CD14-positive monocyte (primary cell): ENCODE data around the gene ARSB. TPM values are rescaled to one million over a fixed set of nuclear protein-coding genes. Genes with fewer than 3 reads are reported as not detected.

ENCODE experiments used
- DNase-seq, 3 donors: peaks; one replicate each; pipeline ENCODE4 v3.0.0-alpha.2; 2011 to 2022
- H2AFZ ChIP-seq: 2 replicates; pipeline ENCODE4 v1.6.0; 2012; ENCODE audit warnings: mild to moderate bottlenecking, low read depth, low read length, inconsistent platforms; ENCODE audit not compliant: insufficient read depth, poor library complexity, severe bottlenecking
- H3K27ac ChIP-seq, 2 donors: 1 replicate in 1 of 2; 2 replicates in 1 of 2; pipeline ENCODE4 v1.5.1; 2012 to 2013; ENCODE audit warnings: low read length in 2 of 2, control low read depth in 1 of 2, inconsistent platforms in 1 of 2, low read depth in 1 of 2, mild to moderate bottlenecking in 1 of 2
- H3K27me3 ChIP-seq, 2 donors: one replicate each; pipeline versions ENCODE4 v1.6.0 to v1.6.1; 2011 to 2013; ENCODE audit warnings: low read length in 2 of 2; ENCODE audit not compliant: control insufficient read depth in 2 of 2, insufficient read depth in 2 of 2
- H3K36me3 ChIP-seq, 2 donors: replicated peaks in 1 of 2; 1 replicate in 1 of 2; 2 replicates in 1 of 2; pipeline versions ENCODE4 v1.5.1 to v1.6.1; 2012 to 2013; ENCODE audit warnings: low read length in 2 of 2, control low read depth in 1 of 2, inconsistent platforms in 1 of 2, mild to moderate bottlenecking in 1 of 2; ENCODE audit not compliant: insufficient read depth in 2 of 2, control insufficient read depth in 1 of 2
- H3K4me1 ChIP-seq, 2 donors: 1 replicate in 1 of 2; 2 replicates in 1 of 2; pipeline versions ENCODE4 v1.5.1 to v1.6.1; 2012 to 2013; ENCODE audit warnings: low read length in 2 of 2, control low read depth in 1 of 2, inconsistent platforms in 1 of 2, mild to moderate bottlenecking in 1 of 2, moderate library complexity in 1 of 2; ENCODE audit not compliant: insufficient read depth in 2 of 2, control insufficient read depth in 1 of 2
- H3K4me2 ChIP-seq: replicated peaks from 2 replicates; pipeline ENCODE3; 2012; ENCODE audit warnings: low read length, moderate library complexity, mild to moderate bottlenecking; ENCODE audit not compliant: poor library complexity, severe bottlenecking; ENCODE audit errors: extremely low read depth
- H3K4me3 ChIP-seq, 3 experiments: fragments of 200-600 bp in 1 of 3; sonication (generic) in 1 of 3; replicated peaks in 1 of 3; 1 replicate in 2 of 3; 2 replicates in 1 of 3; pipeline ENCODE4 v1.5.1; 2011 to 2013; ENCODE audit warnings: low read length in 3 of 3, mild to moderate bottlenecking in 3 of 3, control low read depth in 2 of 3, low read depth in 2 of 3, inconsistent platforms in 1 of 3, moderate library complexity in 1 of 3
- H3K79me2 ChIP-seq: 2 replicates; pipeline ENCODE4 v1.6.0; 2012; ENCODE audit warnings: mild to moderate bottlenecking, control low read depth, inconsistent platforms, low read length, moderate library complexity; ENCODE audit not compliant: insufficient read depth
- H3K9ac ChIP-seq: 2 replicates; pipeline ENCODE4 v1.6.0; 2017; ENCODE audit warnings: low read length, mild to moderate bottlenecking; ENCODE audit not compliant: insufficient read depth, poor library complexity, severe bottlenecking
- H3K9me3 ChIP-seq, 2 donors: replicated peaks in 1 of 2; 1 replicate in 1 of 2; 2 replicates in 1 of 2; pipeline versions ENCODE4 v1.5.1 to v1.6.1; 2012 to 2013; ENCODE audit warnings: low read length in 2 of 2, control low read depth in 1 of 2; ENCODE audit not compliant: control insufficient read depth in 1 of 2, insufficient read depth in 1 of 2
- H4K20me1 ChIP-seq: 2 replicates; pipeline ENCODE4 v1.6.0; 2012; ENCODE audit warnings: mild to moderate bottlenecking, low read length, control low read depth, moderate library complexity; ENCODE audit not compliant: insufficient read depth
- H3K27ac Mint-ChIP-seq, 7 donors: one replicate each; pipeline ENCODE4 v1.8.0; 2020; ENCODE audit warnings: mild to moderate bottlenecking in 7 of 7, mixed read lengths in 7 of 7, moderate library complexity in 6 of 7, inconsistent platforms in 2 of 7
- H3K27me3 Mint-ChIP-seq, 3 donors: one replicate each; pipeline ENCODE4 v1.8.0; 2021 to 2022; ENCODE audit warnings: low read depth in 3 of 3, mild to moderate bottlenecking in 3 of 3, mixed read lengths in 3 of 3, moderate library complexity in 3 of 3, inconsistent platforms in 1 of 3
- H3K36me3 Mint-ChIP-seq, 2 donors: one replicate each; pipeline ENCODE4 v1.8.0; 2020; ENCODE audit warnings: mixed read lengths in 2 of 2, inconsistent platforms in 1 of 2, mild to moderate bottlenecking in 1 of 2
- H3K4me1 Mint-ChIP-seq: one replicate; pipeline ENCODE4 v1.8.0; 2020; ENCODE audit warnings: mild to moderate bottlenecking, mixed read lengths
- H3K4me3 Mint-ChIP-seq, 2 donors: one replicate each; pipeline ENCODE4 v1.8.0; 2020; ENCODE audit warnings: mild to moderate bottlenecking in 2 of 2, mixed read lengths in 2 of 2, moderate library complexity in 1 of 2
- H3K9me3 Mint-ChIP-seq, 7 donors: one replicate each; pipeline ENCODE4 v1.8.0; 2020 to 2022; ENCODE audit warnings: mixed read lengths in 7 of 7, mild to moderate bottlenecking in 6 of 7, moderate library complexity in 6 of 7, inconsistent platforms in 2 of 7
- CTCF ChIP-seq: fragments of 200-600 bp; IDR thresholded peaks from one replicate; pipeline ENCODE4 v1.8.0; 2022; ENCODE audit warnings: antibody characterized with exemption, mild to moderate bottlenecking
- WGBS: methylation state at CpG from one replicate; pipeline ENCODE4 v1.1.5; 2013; ENCODE audit warnings: missing lambda C conversion rate; ENCODE audit not compliant: insufficient coverage; 5-methylcytosine and 5-hydroxymethylcytosine counted together
- intact Hi-C, 2 donors: fragments of 100-400 bp; cut with micrococcal nuclease; formaldehyde crosslinking; loops; one replicate each; pipeline versions ENCODE4 v1.15.0 to v1.15.1; 2023
- polyA plus RNA-seq, 3 donors: library from polyadenylated mRNA; depleted of rRNA in 1 of 3; unstranded in 2 of 3; stranded (reverse) in 1 of 3; fragments of 300-500 nt in 2 of 3; fragments of >200 nt in 1 of 3; fragmentation: Illumina TruSeq in 2 of 3; gene quantifications; 1 replicate in 2 of 3; 2 replicates in 1 of 3; pipeline ENCODE4 v1.2.3, GENCODE V29; 2012 to 2021

ARSB gene
- polyA plus RNA-seq, 3 donors: 18.0 to 28.7 (median 18.1) TPM

DNA sequence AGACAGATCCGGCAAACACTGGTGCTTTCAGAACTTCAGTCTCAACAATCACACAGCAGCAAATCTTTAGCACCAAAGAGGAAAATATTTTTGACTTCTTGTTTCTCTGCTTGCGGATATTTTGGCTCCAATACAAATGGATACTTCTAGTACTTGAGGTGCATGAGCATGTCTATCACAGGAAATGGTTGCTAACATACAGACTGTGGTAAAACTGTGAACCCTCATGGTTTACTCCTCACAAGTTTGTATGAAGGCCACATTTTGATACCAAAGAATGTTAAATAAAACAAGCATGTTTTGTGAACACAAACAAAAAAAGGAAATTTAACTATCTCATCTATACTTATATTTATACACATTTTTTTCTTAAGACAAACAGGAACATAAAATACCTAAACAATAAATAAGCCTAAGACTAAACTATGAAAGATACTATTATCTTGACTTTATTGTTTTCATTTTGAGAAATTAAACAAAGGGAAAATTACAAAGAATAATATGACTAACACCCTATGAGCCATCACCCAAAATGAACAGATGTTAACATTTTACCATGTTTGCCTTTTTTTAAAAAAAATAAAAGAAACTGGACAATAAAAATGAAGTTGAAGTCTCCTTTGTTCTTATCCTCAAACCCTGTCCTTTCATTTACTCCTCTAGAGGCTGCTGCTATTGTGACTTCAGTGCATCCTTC, 201.5 kb downstream of the ARSB start:
- intact Hi-C loops: no loop called here
- Mint-ChIP-seq H3K4me1 (peaks cover 10% of the 10 kb centered on the region), H3K27ac (no peak overlapping the region), H3K9me3 (peaks cover 0 to 2% (median 0%) of the 10 kb centered on the region in 7 donors), H3K4me3 (no peak overlapping the region), H3K36me3 (peaks cover 26 to 32% of the 10 kb centered on the region in 2 donors), H3K27me3 (no peaks in the 10 kb centered on the region)
- no peak overlapping the region for H3K4me2 ChIP-seq
- H3K4me1 ChIP-seq: peaks cover 7 to 8% of the 10 kb centered on the region in 2 donors
- no peak overlapping the region for H3K4me3 ChIP-seq
- H3K27me3 ChIP-seq: no peaks in the 10 kb centered on the region
- H3K9me3 ChIP-seq: no peaks in the 10 kb centered on the region
- 83% methylated on average over 2 of the region's 2 CpGs for WGBS
- peaks cover 26 to 37% of the 10 kb centered on the region in 2 donors for H3K36me3 ChIP-seq
- no peak overlapping the region for H2AFZ ChIP-seq
- H3K9ac ChIP-seq: no peak overlapping the region
- H3K79me2 ChIP-seq: no peaks in the 10 kb centered on the region
- H4K20me1 ChIP-seq: no peaks in the 10 kb centered on the region
- TF ChIP-seq CTCF: no peak
- H3K27ac ChIP-seq: no peak overlapping the region
- DNase-seq: no peak

- peaks cover 0 to 2% (median 0%) of the 10 kb centered on the region in 7 donors for H3K9me3 Mint-ChIP-seq
- WGBS: no CpG with 5 or more reads among the region's 1 CpG
- Histone ChIP-seq H3K4me2 (no peak overlapping the region), H3K9me3 (no peaks in the 10 kb centered on the region), H3K4me3 (no peak overlapping the region), H3K79me2 (no peaks in the 10 kb centered on the region), H3K36me3 (peaks cover 26 to 45% of the 10 kb centered on the region in 2 donors), H4K20me1 (no peaks in the 10 kb centered on the region), H2AFZ (no peak overlapping the region), H3K27me3 (no peaks in the 10 kb centered on the region), H3K4me1 (peaks cover 0 to under 1% of the 10 kb centered on the region in 2 donors), H3K27ac (no peak overlapping the region), H3K9ac (no peak overlapping the region)
- no peak for DNase-seq
- no peak for TF ChIP-seq CTCF
- intact Hi-C loops: no loop called here
- H3K4me3 Mint-ChIP-seq: no peak overlapping the region
- peaks cover 29 to 36% of the 10 kb centered on the region in 2 donors for H3K36me3 Mint-ChIP-seq
- H3K27ac Mint-ChIP-seq: peak overlapping the region in 1 of 7 donors; percentile 69
- H3K27me3 Mint-ChIP-seq: peaks cover 0 to 1% (median 0%) of the 10 kb centered on the region in 3 donors
- peaks cover 4% of the 10 kb centered on the region for H3K4me1 Mint-ChIP-seq
These were observed 202.4 kb downstream of the ARSB start for GRCh38 chr5:78782728-78783127.
